HepG2 (cell line): Measurements from ENCODE around the gene DEFB113. TPM values are rescaled to one million over a fixed set of nuclear protein-coding genes. Genes with fewer than 3 reads are reported as not detected.

ENCODE experiments used
- ATAC-seq: fragments of 200-7000 bp; cut with Tn5 transposase; 3 replicates; pipeline ENCODE4 v1.9.1; 2020; ENCODE audit warnings: mild to moderate bottlenecking, moderate library complexity
- BruUV-seq: library from RNA; stranded (reverse); fragments of 400-500 nt; replicated peaks from 2 replicates; lab custom pipeline; 2021; lab: Mats Ljungman, UMichigan
- CTCF ChIA-PET: fragments of 300-600 bp; formaldehyde crosslinking; extraction: SDS; loops from one replicate; lab custom pipeline; 2021; ENCODE audit warnings: low total read pairs, inconsistent platforms, low intra/inter-chr PET ratio; lab: Yijun Ruan, JAX
- POLR2A ChIA-PET: fragments of 350-600 bp; sonication (Branson Sonifier 250); formaldehyde crosslinking; loops from one replicate; lab custom pipeline; 2020; ENCODE audit warnings: antibody characterized with exemption, inconsistent platforms; lab: Yijun Ruan, JAX
- DNase-seq: peaks from one replicate; pipeline ENCODE4 v3.0.0-alpha.2; 2015; ENCODE audit warnings: low spot score
- FAIRE-seq: peaks from 3 replicates; lab custom pipeline; 2011; peaks lifted over from hg19 to GRCh38; lab: Jason Lieb, UNC
- H2AFZ ChIP-seq: one replicate; pipeline ENCODE4 v1.6.1; 2011; ENCODE audit warnings: low read length, inconsistent platforms
- H3K27ac ChIP-seq: fragments of 300-600 bp; 3 replicates; pipeline ENCODE4 v1.8.0; 2011; ENCODE audit warnings: mixed run types, mild to moderate bottlenecking, mixed read lengths, low read length, inconsistent platforms; ENCODE audit not compliant: insufficient read depth; ENCODE audit errors: extremely low read length
- H3K27me3 ChIP-seq, 2 experiments: fragments of 200-600 bp in 1 of 2; 2 replicates in 1 of 2; 3 replicates in 1 of 2; pipeline versions ENCODE4 v1.6.0 to v1.8.0; 2011; ENCODE audit warnings: low read length in 2 of 2, mild to moderate bottlenecking in 2 of 2, moderate library complexity in 2 of 2, inconsistent platforms in 1 of 2; ENCODE audit not compliant: insufficient read depth in 2 of 2, control insufficient read depth in 1 of 2
- H3K36me3 ChIP-seq, 2 experiments: fragments of 200-600 bp in 1 of 2; replicated peaks in 1 of 2; 2 replicates in 1 of 2; 3 replicates in 1 of 2; pipeline versions ENCODE4 v1.5.1 to v1.8.0; 2011; ENCODE audit warnings: low read length in 2 of 2, inconsistent platforms in 1 of 2; ENCODE audit not compliant: insufficient read depth in 2 of 2, control insufficient read depth in 1 of 2
- H3K4me1 ChIP-seq: 2 replicates; pipeline ENCODE4 v1.5.1; 2012; ENCODE audit warnings: low read length, inconsistent platforms; ENCODE audit not compliant: insufficient read depth
- H3K4me2 ChIP-seq: 2 replicates; pipeline ENCODE4 v1.6.0; 2011; ENCODE audit warnings: low read depth, low read length, inconsistent platforms
- H3K4me3 ChIP-seq, 3 experiments: fragments of 200-600 bp in 1 of 3; sonication (generic), shearing (Covaris generic) in 1 of 3; replicated peaks in 1 of 3; 2 replicates each; pipeline ENCODE4 v1.5.1; 2011 to 2016; ENCODE audit warnings: low read length in 3 of 3, inconsistent platforms in 2 of 3, low read depth in 2 of 3, mild to moderate bottlenecking in 2 of 3, control low read depth in 1 of 3, mixed read lengths in 1 of 3; ENCODE audit not compliant: insufficient read depth in 1 of 3
- H3K79me2 ChIP-seq: one replicate; pipeline ENCODE4 v1.6.1; 2011; ENCODE audit warnings: low read length, inconsistent platforms; ENCODE audit not compliant: insufficient read depth
- H3K9ac ChIP-seq: 2 replicates; pipeline ENCODE4 v1.6.0; 2011; ENCODE audit warnings: mild to moderate bottlenecking, low read depth, low read length, inconsistent platforms; ENCODE audit not compliant: insufficient read depth
- H3K9me3 ChIP-seq: 2 replicates; pipeline ENCODE4 v1.5.1; 2012; ENCODE audit warnings: mild to moderate bottlenecking, low read length
- H4K20me1 ChIP-seq: 2 replicates; pipeline ENCODE4 v1.6.0; 2011; ENCODE audit warnings: inconsistent platforms, mild to moderate bottlenecking, low read length, moderate library complexity; ENCODE audit not compliant: insufficient read depth
- FOXM1 ChIP-seq: sonication (generic); formaldehyde crosslinking; IDR thresholded peaks from 2 replicates; pipeline ENCODE4 v1.5.0; 2020; ENCODE audit warnings: missing genetic modification reagents
- HIVEP1 ChIP-seq: sonication (generic); formaldehyde crosslinking; IDR thresholded peaks from 2 replicates; pipeline ENCODE4 v1.4.0; 2020; ENCODE audit warnings: mild to moderate bottlenecking, missing genetic modification reagents
- ISX ChIP-seq: sonication (generic); formaldehyde crosslinking; conservative IDR thresholded peaks from 2 replicates; pipeline ENCODE4 v1.5.0; 2020; ENCODE audit warnings: missing genetic modification reagents
- NFIC ChIP-seq: IDR thresholded peaks from 2 replicates; pipeline ENCODE4 v1.6.1; 2012; ENCODE audit warnings: mild to moderate bottlenecking, low read length, inconsistent platforms
- SETDB1 ChIP-seq: sonication (generic); formaldehyde crosslinking; IDR thresholded peaks from 2 replicates; pipeline ENCODE4 v1.5.1; 2020; ENCODE audit warnings: missing genetic modification reagents, mild to moderate bottlenecking, borderline replicate concordance
- SP2 ChIP-seq: sonication (generic); formaldehyde crosslinking; IDR thresholded peaks from 2 replicates; pipeline ENCODE4 v1.5.1; 2020; ENCODE audit warnings: mild to moderate bottlenecking, missing genetic modification reagents
- TMF1 ChIP-seq: sonication (generic); formaldehyde crosslinking; IDR thresholded peaks from 2 replicates; pipeline ENCODE4 v1.8.1; 2022; ENCODE audit warnings: low read depth, missing genetic modification reagents
- ZNF549 ChIP-seq: sonication (generic); formaldehyde crosslinking; IDR thresholded peaks from 2 replicates; pipeline ENCODE4 v1.5.0; 2020; ENCODE audit warnings: missing genetic modification reagents
- WGBS: methylation state at CpG from one replicate; pipeline ENCODE4 v1.1.6; 2017; ENCODE audit warnings: low lambda C conversion rate; 5-methylcytosine and 5-hydroxymethylcytosine counted together
- in situ Hi-C: cut with HindIII; loops from 2 replicates; pipeline ENCODE4 v1.10.0; 2017; ENCODE audit warnings: low pct_unique_long_range_greater_than_20kb; ENCODE audit not compliant: extremely low pct_ligation_motif_present
- intact Hi-C: fragments of 100-400 bp; cut with micrococcal nuclease; formaldehyde crosslinking; loops from one replicate; pipeline ENCODE4 v1.10.0; 2022; ENCODE audit not compliant: unreplicated experiment
- polyA plus RNA-seq, 8 experiments: library from polyadenylated mRNA; depleted of rRNA in 3 of 8; stranded (reverse) in 7 of 8; unstranded in 1 of 8; fragments of >200 nt; fragmentation: Illumina TruSeq in 4 of 8; extraction: Trizol in 4 of 8; gene quantifications; 2 replicates each; pipeline versions ENCODE4 v1.2.1 to v1.2.3, GENCODE V29; 2011 to 2016; ENCODE audit warnings: low read depth in 4 of 8, missing spikeins in 1 of 8, mixed read lengths in 1 of 8; ENCODE audit not compliant: insufficient read depth in 1 of 8
- total RNA-seq, 5 experiments: library from RNA; depleted of rRNA; stranded (reverse); fragments of >200 nt; fragmentation: Illumina TruSeq; extraction: Trizol; gene quantifications; 2 replicates each; pipeline ENCODE4 v1.2.3, GENCODE V29; 2016; ENCODE audit warnings: low read depth in 1 of 5
- TF ChIP-seq, protein P1 (sequence below): sonication (generic); formaldehyde crosslinking; IDR thresholded peaks from 2 replicates; pipeline ENCODE4 v1.9.0; 2021; ENCODE audit warnings: mild to moderate bottlenecking, missing genetic modification reagents
- TF ChIP-seq, protein P2 (sequence below): sonication (generic); formaldehyde crosslinking; IDR thresholded peaks from 2 replicates; pipeline ENCODE4 v1.4.0; 2020; ENCODE audit warnings: mild to moderate bottlenecking, missing genetic modification reagents
- TF ChIP-seq, protein P3 (sequence below): sonication (generic); formaldehyde crosslinking; IDR thresholded peaks from 2 replicates; pipeline ENCODE4 v1.8.1; 2023; ENCODE audit warnings: mild to moderate bottlenecking, missing genetic modification reagents
- TF ChIP-seq, protein P4 (sequence below): sonication (generic); formaldehyde crosslinking; IDR thresholded peaks from 2 replicates; pipeline ENCODE4 v1.4.0; 2020; ENCODE audit warnings: missing genetic modification reagents, borderline replicate concordance

DEFB113 gene
- total and polyA plus RNA-seq, 2 of the 13 experiments (the other 11 are each of a cell fraction or from before 2014, with no cell fraction given), result not detected

DNA sequence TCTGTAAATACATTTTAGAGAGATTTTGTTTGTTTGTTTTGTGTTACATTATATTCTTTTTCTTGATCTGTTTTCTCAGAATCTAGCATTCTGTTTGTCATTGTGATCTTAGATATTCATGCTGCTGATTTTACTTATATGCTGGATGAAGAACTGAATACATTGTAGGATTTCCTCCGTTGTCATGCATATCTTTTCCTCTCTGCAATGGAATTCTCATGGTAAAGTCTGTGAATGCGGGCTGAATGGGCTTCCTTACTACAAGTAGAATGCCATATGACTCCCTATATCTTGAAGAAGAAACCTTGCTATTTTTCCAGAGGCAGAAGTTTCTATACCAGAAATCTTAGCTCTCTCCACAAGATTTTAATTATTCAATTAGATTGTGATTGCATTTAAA lies 3.1 kb downstream of the DEFB113 start:
- in situ Hi-C loops (no loop called here), intact Hi-C loops (no loop called here)
- TF ChIP-seq, protein P1, sequence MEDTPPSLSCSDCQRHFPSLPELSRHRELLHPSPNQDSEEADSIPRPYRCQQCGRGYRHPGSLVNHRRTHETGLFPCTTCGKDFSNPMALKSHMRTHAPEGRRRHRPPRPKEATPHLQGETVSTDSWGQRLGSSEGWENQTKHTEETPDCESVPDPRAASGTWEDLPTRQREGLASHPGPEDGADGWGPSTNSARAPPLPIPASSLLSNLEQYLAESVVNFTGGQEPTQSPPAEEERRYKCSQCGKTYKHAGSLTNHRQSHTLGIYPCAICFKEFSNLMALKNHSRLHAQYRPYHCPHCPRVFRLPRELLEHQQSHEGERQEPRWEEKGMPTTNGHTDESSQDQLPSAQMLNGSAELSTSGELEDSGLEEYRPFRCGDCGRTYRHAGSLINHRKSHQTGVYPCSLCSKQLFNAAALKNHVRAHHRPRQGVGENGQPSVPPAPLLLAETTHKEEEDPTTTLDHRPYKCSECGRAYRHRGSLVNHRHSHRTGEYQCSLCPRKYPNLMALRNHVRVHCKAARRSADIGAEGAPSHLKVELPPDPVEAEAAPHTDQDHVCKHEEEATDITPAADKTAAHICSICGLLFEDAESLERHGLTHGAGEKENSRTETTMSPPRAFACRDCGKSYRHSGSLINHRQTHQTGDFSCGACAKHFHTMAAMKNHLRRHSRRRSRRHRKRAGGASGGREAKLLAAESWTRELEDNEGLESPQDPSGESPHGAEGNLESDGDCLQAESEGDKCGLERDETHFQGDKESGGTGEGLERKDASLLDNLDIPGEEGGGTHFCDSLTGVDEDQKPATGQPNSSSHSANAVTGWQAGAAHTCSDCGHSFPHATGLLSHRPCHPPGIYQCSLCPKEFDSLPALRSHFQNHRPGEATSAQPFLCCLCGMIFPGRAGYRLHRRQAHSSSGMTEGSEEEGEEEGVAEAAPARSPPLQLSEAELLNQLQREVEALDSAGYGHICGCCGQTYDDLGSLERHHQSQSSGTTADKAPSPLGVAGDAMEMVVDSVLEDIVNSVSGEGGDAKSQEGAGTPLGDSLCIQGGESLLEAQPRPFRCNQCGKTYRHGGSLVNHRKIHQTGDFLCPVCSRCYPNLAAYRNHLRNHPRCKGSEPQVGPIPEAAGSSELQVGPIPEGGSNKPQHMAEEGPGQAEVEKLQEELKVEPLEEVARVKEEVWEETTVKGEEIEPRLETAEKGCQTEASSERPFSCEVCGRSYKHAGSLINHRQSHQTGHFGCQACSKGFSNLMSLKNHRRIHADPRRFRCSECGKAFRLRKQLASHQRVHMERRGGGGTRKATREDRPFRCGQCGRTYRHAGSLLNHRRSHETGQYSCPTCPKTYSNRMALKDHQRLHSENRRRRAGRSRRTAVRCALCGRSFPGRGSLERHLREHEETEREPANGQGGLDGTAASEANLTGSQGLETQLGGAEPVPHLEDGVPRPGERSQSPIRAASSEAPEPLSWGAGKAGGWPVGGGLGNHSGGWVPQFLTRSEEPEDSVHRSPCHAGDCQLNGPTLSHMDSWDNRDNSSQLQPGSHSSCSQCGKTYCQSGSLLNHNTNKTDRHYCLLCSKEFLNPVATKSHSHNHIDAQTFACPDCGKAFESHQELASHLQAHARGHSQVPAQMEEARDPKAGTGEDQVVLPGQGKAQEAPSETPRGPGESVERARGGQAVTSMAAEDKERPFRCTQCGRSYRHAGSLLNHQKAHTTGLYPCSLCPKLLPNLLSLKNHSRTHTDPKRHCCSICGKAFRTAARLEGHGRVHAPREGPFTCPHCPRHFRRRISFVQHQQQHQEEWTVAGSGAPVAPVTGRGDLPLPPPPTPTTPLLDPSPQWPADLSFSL, result no peak
- TF ChIP-seq FOXM1 (no peak), SETDB1 (CRISPR knock-in tag) (no peak), ZNF549 (no peak), HIVEP1 (CRISPR knock-in tag) (no peak), TMF1 (CRISPR knock-in tag) (no peak), NFIC (no peak), SP2 (CRISPR knock-in tag) (no peak), ISX (CRISPR knock-in tag) (no peak)
- TF ChIP-seq, protein P2, sequence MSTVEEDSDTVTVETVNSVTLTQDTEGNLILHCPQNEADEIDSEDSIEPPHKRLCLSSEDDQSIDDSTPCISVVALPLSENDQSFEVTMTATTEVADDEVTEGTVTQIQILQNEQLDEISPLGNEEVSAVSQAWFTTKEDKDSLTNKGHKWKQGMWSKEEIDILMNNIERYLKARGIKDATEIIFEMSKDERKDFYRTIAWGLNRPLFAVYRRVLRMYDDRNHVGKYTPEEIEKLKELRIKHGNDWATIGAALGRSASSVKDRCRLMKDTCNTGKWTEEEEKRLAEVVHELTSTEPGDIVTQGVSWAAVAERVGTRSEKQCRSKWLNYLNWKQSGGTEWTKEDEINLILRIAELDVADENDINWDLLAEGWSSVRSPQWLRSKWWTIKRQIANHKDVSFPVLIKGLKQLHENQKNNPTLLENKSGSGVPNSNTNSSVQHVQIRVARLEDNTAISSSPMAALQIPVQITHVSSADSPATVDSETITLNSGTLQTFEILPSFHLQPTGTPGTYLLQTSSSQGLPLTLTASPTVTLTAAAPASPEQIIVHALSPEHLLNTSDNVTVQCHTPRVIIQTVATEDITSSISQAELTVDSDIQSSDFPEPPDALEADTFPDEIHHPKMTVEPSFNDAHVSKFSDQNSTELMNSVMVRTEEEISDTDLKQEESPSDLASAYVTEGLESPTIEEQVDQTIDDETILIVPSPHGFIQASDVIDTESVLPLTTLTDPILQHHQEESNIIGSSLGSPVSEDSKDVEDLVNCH (CRISPR knock-in tag), result no peak
- TF ChIP-seq, protein P3, sequence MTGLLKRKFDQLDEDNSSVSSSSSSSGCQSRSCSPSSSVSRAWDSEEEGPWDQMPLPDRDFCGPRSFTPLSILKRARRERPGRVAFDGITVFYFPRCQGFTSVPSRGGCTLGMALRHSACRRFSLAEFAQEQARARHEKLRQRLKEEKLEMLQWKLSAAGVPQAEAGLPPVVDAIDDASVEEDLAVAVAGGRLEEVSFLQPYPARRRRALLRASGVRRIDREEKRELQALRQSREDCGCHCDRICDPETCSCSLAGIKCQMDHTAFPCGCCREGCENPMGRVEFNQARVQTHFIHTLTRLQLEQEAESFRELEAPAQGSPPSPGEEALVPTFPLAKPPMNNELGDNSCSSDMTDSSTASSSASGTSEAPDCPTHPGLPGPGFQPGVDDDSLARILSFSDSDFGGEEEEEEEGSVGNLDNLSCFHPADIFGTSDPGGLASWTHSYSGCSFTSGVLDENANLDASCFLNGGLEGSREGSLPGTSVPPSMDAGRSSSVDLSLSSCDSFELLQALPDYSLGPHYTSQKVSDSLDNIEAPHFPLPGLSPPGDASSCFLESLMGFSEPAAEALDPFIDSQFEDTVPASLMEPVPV (CRISPR knock-in tag), result no peak
- TF ChIP-seq, protein P4, sequence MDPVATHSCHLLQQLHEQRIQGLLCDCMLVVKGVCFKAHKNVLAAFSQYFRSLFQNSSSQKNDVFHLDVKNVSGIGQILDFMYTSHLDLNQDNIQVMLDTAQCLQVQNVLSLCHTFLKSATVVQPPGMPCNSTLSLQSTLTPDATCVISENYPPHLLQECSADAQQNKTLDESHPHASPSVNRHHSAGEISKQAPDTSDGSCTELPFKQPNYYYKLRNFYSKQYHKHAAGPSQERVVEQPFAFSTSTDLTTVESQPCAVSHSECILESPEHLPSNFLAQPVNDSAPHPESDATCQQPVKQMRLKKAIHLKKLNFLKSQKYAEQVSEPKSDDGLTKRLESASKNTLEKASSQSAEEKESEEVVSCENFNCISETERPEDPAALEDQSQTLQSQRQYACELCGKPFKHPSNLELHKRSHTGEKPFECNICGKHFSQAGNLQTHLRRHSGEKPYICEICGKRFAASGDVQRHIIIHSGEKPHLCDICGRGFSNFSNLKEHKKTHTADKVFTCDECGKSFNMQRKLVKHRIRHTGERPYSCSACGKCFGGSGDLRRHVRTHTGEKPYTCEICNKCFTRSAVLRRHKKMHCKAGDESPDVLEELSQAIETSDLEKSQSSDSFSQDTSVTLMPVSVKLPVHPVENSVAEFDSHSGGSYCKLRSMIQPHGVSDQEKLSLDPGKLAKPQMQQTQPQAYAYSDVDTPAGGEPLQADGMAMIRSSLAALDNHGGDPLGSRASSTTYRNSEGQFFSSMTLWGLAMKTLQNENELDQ, result no peak
- Histone ChIP-seq H3K27ac (no peak overlapping the region), H3K79me2 (no peaks in the 10 kb centered on the region), H3K27me3 (no peaks in the 10 kb centered on the region), H3K9ac (no peak overlapping the region), H3K9me3 (no peaks in the 10 kb centered on the region), H3K4me2 (no peak overlapping the region), H4K20me1 (no peaks in the 10 kb centered on the region), H3K36me3 (no peaks in the 10 kb centered on the region), H3K4me1 (no peaks in the 10 kb centered on the region), H3K4me3 (no peak overlapping the region), H2AFZ (no peak overlapping the region)
- ATAC-seq (no peak), DNase-seq (no peak), FAIRE-seq (no peak)
- ChIA-PET POLR2A (no interaction called here), CTCF (no interaction called here)
- WGBS, result 0% methylated on average over 2 of the region's 2 CpGs
- no TSS peak for BruUV-seq
